Fibroblast of skin of right biceps (primary cell): ENCODE measurements around the gene FOXC2.
"Not testable (repeated sequence)": the region's sequence is repeated elsewhere in the genome, so short reads cannot be mapped to it uniquely, and the experiment has no call there.

Experiments used
- DNase-seq: peaks from one replicate; pipeline ENCODE4 v3.0.0-alpha.2; 2013

The FOXC2 gene

DNA sequence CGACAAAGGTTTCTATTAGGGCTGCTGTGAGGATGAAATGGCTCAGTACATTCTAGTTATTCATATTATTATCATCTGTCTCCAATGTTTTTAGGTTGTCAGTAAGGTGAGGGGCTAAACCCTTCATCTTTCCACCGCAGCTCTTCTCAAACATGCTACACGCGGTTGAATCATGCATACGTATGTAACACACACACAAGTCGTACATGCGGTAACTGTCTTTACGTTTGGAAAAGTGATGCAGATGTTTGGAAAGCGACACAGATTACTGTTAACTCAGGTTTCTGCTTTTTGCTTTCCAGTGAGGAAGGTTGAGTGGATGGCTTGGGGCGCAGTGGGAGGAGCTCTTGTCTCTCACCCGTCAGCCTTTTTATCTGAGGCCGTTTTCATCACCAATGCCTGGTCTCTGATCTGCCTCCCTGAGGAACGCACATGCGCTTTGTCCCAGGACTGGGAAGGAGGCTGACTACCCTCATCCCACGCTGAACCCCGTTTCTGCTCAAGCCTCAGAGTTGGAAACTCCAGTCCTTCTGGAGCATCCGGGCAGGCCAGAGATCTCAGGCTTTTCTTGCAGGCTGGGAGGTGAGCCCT lies 8.6 kb downstream of the FOXC2 start:
- DNase-seq, result peak; percentile 47

DNA sequence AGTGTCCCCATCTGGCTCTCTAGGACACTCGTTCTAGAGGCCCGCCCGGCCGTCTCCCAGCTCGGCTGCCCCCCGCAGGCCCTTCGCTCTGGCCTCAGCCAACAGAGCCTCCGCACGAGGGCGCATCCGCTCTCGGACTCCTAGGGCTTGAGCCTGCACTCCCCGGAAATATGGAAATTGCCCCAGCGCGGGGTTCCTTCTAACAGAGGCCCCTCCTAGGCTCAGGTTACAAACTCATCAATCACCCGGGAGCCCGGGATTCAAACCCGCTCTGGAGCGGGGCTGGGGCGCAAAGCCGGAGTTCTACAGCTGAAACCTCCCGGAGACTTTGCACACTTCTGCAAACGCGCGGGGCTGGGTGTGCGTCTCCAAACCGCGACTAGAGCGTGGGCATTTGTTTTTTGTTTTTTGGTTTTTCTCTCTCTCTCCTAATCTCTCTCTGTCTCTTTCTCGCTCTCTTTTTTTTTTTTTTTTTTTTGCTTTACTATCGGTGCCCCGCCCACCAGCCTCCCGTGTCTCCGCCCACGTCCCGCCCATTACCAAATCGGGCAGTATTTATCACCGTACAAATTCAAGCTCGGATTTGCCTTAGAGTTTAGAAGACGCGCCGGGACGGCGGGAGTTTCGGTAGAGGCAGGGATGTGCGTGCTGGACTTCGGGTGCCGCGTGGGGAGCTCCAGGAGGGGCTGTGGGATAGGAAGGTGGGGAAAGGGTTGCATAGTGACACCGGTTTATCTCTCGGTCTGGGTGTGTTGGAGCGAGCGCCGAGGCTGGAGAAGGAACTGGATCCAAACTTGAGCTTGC lies 9.3 kb downstream of the FOXC2 start:
- DNase-seq, result peak; percentile 98

GRCh38 chr16:86576591-86577313 lies 10.1 kb downstream of the FOXC2 start:
- DNase-seq, result peak; percentile 66

GRCh38 chr16:86577314-86577971 lies 10.8 kb downstream of the FOXC2 start:
- peak; percentile 48 for DNase-seq

GRCh38 chr16:86578061-86578599 lies 11.5 kb downstream of the FOXC2 start, which contains the start of gene FOXL1:
Gene FOXL1 (plus strand): TSS chr16:86578549. CDS start chr16:86578724, 175 bp downstream.
- peak; percentile 90 for DNase-seq

DNA sequence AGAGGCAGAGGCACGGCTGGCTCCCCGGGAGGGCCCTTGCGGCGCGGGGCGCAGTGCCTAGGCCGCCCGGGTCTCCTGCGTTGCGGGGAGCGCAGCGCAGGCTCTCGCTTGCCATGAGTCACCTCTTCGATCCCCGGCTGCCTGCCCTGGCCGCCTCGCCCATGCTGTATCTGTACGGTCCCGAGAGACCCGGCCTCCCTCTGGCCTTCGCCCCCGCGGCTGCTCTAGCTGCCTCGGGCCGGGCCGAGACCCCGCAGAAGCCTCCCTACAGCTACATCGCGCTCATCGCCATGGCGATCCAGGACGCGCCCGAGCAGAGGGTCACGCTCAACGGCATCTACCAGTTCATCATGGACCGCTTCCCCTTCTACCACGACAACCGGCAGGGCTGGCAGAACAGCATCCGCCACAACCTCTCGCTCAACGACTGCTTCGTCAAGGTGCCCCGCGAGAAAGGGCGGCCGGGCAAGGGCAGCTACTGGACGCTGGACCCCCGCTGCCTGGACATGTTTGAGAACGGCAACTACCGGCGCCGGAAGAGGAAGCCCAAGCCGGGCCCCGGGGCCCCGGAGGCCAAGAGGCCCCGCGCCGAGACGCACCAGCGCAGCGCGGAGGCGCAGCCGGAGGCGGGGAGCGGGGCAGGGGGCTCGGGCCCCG lies 12.1 kb downstream of the FOXC2 start:
- DNase-seq, result peak; percentile 80

DNA sequence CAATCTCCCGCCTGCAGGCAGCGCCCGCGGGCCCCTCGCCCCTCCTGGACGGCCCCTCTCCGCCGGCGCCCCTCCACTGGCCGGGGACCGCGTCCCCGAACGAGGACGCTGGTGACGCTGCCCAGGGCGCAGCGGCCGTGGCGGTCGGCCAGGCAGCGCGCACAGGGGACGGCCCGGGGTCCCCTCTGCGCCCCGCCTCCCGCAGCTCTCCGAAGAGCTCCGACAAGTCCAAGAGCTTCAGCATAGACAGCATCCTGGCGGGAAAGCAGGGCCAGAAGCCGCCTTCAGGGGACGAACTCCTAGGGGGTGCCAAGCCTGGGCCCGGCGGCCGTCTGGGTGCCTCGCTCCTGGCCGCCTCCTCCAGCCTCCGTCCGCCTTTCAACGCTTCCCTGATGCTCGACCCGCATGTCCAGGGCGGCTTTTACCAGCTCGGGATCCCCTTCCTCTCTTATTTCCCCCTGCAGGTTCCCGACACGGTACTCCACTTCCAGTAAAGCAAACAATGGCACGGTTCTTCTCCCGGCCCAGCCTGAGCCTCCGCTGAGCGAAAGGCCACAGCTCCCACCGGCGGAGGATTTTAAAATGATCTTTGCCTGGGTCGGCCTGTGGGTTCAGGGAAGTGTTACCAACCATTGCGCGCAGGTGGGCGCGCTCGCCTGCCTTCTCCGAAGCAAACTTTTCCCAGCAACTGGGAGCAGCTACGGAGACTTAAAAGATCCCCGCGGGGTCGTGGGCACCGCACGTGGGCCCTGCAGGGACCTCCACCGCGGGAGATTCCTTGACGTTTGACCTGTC lies 12.8 kb downstream of the FOXC2 start:
- DNase-seq, result peak; percentile 60

DNA sequence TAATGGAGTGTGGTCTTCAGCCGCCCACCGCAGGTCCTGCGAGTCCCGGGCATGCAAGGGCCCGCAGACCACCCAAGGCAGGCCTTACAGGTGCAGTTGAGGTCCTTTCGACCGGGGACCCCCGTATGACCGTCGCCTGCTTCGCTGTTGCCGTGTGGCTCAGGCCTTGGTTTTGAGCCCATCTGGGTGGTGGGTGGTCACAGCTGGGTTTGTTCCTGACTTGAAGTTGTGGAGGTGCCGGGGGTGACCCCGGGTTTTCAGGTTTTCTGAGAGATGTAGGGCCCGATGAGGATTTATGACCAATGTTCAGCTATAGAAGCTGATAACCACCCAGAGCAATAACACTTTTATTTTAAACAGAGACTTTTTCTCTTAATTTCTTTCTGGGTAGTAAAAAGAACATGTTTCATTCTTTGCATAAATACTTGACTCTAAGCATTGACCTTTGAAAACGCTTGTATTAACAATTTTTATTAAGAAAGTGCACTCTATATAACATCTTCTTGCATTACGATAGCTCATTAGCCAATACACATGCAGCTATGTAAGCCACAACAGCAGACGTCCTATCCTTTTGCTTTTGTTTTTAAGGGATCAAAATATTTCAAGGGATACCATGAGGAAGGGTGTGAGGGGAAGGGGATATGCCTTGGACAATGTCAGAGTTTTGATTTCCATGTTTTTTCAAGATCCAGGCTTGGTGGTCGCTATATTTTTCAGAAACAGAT lies 13.6 kb downstream of the FOXC2 start:
- DNase-seq, result peak; percentile 45

DNA sequence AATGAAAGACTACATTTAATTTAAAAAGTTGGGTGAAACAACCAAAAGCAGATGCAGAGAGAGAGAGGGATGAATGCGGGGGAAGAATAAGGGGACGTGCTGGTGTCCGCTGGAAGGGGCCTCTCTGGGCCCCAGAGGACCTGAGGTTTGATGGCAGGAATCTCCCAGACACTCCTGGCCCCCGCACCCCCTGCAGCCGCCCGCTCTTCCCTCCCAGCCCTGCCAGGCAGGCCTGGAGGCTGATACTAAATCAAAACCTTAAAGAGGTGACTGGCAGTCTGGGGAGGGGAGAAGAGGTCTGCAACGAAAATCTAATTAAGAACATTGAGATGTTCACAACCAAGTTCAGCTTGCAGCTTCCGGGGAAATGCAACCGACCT lies 14.2 kb downstream of the FOXC2 start:
- no peak for DNase-seq

GRCh38 chr16:86581458-86581857 lies 14.8 kb downstream of the FOXC2 start:
- DNase-seq, result peak; percentile 52

DNA sequence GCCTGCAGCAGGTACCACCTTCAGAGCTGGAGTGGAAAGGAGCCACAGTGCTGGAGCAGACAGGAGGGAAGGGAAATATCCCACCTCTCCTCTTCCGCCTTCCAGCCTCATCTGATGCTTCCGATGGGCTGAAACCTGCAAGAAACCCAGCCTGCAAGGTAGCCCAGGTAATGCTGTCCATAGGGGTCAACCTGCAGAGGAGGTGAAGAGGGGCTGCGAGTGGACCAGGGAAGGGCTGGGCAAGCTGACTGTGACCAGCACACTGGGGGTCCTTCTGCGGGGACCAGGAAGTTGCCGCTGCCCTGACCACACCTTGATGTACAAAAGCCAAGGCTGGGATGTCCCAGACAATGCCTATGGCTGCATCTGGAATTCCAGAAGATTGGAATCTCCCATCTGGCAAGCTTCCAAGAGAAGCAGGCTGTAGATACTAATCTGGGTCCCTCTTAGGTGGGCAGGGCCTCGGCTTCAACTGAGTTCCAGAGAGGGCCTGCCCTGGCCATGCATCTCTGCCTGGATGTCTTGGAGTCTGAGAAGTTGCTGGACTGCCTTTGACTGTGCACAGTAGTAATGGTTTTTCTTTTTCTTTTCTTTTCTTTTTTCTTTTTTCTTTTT lies 17.5 kb downstream of the FOXC2 start:
- DNase-seq, result peak; percentile 72

DNA sequence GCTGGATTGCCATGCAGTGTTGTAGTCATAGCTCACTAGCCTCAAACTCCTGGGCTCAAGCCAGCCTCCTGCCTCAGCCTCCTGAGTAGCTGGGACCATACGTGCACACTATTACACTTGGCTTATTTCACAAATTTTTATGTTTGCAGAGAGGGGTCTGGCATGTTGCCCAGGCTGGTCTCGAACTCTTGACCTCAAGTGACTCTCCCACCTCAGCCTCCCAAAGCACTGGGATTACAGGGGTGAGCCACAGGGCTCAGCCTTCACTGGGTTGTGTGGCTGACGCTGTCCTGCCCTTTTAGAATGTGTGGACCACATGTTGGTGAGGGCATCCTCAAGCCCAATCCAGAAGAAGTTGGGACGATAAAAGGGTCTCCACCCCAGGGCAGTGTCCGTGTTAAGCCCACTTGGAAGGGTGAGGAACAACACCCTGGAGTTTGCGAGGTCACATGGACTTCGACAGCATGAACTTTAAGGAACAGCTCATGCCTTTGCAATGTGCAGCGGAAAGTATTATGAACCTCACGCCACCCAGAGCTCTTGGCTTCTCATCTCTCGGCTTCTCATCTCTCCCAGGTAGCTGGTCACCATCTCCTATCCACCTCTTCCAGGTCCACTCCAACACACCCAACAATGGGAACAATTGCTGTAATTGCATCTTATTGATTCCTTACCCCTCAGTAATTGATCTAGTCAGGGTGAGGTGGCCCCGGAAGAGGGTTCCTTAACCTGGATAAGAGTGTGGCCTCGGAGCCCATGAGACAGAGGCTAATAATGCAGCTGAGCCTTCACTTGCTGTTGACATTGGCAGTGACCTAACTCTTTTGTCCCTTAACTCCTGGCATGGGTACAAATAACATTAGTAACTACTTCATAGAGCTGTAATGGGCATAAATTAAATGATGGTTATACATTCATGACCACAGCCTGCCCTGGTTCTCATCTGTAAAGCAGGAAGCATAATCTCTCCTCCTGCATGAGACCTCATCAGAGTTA lies 18.4 kb downstream of the FOXC2 start:
- peak; percentile 75 for DNase-seq

DNA sequence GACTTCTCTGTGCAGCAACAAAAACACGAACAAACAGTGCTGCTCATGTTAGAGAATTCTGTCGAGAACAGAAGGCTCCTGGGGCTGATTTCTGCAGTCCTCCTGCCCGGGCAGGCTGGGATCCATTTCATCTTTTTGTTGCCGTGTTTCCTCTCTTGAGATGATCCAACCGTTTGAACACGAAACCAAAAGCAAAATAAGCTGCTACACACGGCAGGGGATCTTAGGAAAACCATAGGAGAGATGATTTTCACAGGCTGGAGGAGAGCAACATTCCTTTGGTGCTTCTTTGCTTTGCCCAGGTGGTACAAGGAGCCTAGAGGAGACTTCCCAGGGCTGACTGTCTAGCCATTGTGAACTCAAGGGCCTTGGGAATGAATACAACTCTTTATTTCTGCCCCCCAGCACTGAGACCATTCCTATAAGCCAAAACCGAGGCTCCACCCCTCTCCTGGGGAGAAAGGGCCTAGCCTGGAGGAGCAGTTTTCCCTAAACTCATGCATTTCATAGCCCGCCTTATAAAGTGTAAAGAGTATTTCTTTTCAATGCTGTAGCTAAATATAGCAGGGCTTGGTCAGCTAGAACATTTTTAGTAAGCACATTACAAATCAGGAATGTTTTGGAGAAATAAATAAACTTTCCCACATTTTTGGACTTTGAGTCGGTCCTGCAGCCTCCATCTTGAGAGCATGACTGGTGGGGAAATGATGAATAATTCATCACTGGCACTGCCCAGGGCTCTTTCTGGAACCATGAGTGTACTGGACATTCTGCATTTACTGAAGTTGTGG lies 19.4 kb downstream of the FOXC2 start:
- peak; percentile 93 for DNase-seq

DNA sequence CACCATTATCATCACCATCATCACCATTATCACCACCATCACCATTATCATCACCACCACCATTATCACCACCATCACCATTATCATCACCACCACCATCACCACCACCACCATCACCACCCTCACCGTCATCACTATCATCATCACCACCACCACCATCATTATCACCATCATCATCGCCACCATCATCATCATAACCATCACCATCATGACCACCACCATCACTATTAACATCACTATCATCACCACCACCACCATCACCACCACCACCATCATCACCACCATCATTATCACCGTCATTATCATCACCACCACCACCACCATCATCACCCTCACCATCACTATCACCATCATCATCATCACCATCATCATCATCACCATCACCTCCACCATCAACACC lies 20.9 kb downstream of the FOXC2 start:
- DNase-seq, result no peak

GRCh38 chr16:86587955-86588354 lies 21.3 kb downstream of the FOXC2 start:
- not testable (repeated sequence) for DNase-seq

DNA sequence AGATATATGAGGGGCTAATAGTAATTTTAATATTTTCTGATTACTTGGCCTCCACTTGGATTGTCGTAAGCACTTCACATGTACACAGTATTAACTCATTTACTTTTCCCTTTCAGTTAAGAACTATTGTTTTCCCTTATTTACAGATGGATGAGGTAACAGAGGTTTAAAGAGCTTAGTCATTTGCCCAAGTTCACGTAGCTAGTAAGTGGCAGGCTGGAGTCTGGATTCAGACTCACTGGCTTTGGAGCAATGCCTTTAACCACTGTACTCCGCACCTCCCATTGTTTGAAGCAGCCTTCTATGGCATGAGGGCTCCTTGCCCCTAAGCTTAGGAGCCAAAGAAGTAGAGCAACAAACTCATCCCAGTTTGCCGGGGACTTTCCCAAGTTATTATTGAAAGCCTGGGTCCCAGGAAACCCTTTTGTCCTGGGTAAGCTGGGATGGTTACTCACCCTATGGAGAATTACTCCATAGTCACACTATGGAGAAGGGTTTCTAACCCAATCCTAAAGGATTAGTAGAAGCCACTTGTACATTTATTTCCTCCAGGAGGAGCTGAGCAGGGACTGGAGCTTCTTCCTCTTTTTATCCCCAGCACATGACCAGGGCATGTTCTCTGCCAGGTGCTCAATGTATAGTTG lies 24.0 kb downstream of the FOXC2 start:
- DNase-seq, result peak; percentile 82

- DNase-seq, result no peak
Measured at GRCh38 chr16:86591270-86591669, 24.6 kb downstream of the FOXC2 start.
